Type B pancreatic cell (in vitro differentiated cells): Measurements from ENCODE around the gene DNAH11. TPM values are rescaled to one million over a fixed set of nuclear protein-coding genes. Genes with fewer than 3 reads are reported as not detected.

Source experiments
- DNase-seq: peaks from one replicate; pipeline ENCODE4 v3.0.0; 2021; ENCODE audit warnings: mixed read lengths; ENCODE audit not compliant: unreplicated experiment; ENCODE audit errors: extremely low spot score
- H3K27ac Mint-ChIP-seq: 2 replicates; pipeline ENCODE4 v1.8.0; 2021; ENCODE audit warnings: mild to moderate bottlenecking, mixed read lengths
- H3K27me3 Mint-ChIP-seq: 2 replicates; pipeline ENCODE4 v1.8.0; 2021; ENCODE audit warnings: mixed read lengths
- H3K36me3 Mint-ChIP-seq: 2 replicates; pipeline ENCODE4 v1.8.0; 2021; ENCODE audit warnings: mixed read lengths
- H3K4me1 Mint-ChIP-seq: one replicate; pipeline ENCODE4 v1.8.0; 2021; ENCODE audit warnings: mixed read lengths; ENCODE audit not compliant: unreplicated experiment
- H3K4me3 Mint-ChIP-seq: 2 replicates; pipeline ENCODE4 v1.8.0; 2021; ENCODE audit warnings: mild to moderate bottlenecking, mixed read lengths
- H3K9me3 Mint-ChIP-seq: 2 replicates; pipeline ENCODE4 v1.8.0; 2021; ENCODE audit warnings: mixed read lengths
- CTCF ChIP-seq: fragments of 200-600 bp; sonication (generic); conservative IDR thresholded peaks from 2 replicates; pipeline ENCODE4 v1.5.0; 2021; ENCODE audit warnings: antibody characterized with exemption, mild to moderate bottlenecking
- total RNA-seq: library from RNA; stranded (reverse); gene quantifications from 2 replicates; pipeline ENCODE4 v1.2.1, GENCODE V29; 2021; ENCODE audit warnings: low replicate concordance

DNAH11 gene
- total RNA-seq, 1 donor from 2014 or later, result 3.2 TPM

- Mint-ChIP-seq H3K27ac (no peak overlapping the region), H3K4me3 (no peak overlapping the region), H3K9me3 (no peaks in the 10 kb centered on the region), H3K36me3 (no peaks in the 10 kb centered on the region), H3K27me3 (no peaks in the 10 kb centered on the region), H3K4me1 (no peaks in the 10 kb centered on the region)
- no peak for TF ChIP-seq CTCF
- DNase-seq, result no peak
Observed at GRCh38 chr7:21733837-21734236, 191.0 kb downstream of the DNAH11 start.

GRCh38 chr7:21743493-21743892, 200.7 kb downstream of the DNAH11 start:
- Mint-ChIP-seq H3K36me3 (no peaks in the 10 kb centered on the region), H3K4me3 (no peak overlapping the region), H3K4me1 (no peaks in the 10 kb centered on the region), H3K27me3 (no peaks in the 10 kb centered on the region), H3K9me3 (no peaks in the 10 kb centered on the region), H3K27ac (no peak overlapping the region)
- DNase-seq, result no peak
- TF ChIP-seq CTCF, result no peak

- H3K36me3 Mint-ChIP-seq, result no peaks in the 10 kb centered on the region
- H3K27me3 Mint-ChIP-seq, result no peaks in the 10 kb centered on the region
- H3K4me1 Mint-ChIP-seq, result no peaks in the 10 kb centered on the region
- no peak overlapping the region for H3K27ac Mint-ChIP-seq
- H3K9me3 Mint-ChIP-seq, result no peaks in the 10 kb centered on the region
- H3K4me3 Mint-ChIP-seq, result no peak overlapping the region
- no peak for TF ChIP-seq CTCF
- no peak for DNase-seq
Observed at GRCh38 chr7:21746949-21747348, 204.1 kb downstream of the DNAH11 start.

GRCh38 chr7:21747806-21748205, 205.0 kb downstream of the DNAH11 start:
- no peaks in the 10 kb centered on the region for H3K9me3 Mint-ChIP-seq
- no peak overlapping the region for H3K4me3 Mint-ChIP-seq
- TF ChIP-seq CTCF, result no peak
- no peak for DNase-seq
- no peaks in the 10 kb centered on the region for H3K27me3 Mint-ChIP-seq
- no peak overlapping the region for H3K27ac Mint-ChIP-seq
- no peaks in the 10 kb centered on the region for H3K36me3 Mint-ChIP-seq
- no peaks in the 10 kb centered on the region for H3K4me1 Mint-ChIP-seq

- no peak for TF ChIP-seq CTCF
- H3K36me3 Mint-ChIP-seq, result no peaks in the 10 kb centered on the region
Observed at GRCh38 chr7:21749378-21749777, 206.5 kb downstream of the DNAH11 start.

GRCh38 chr7:21753071-21753470, 210.2 kb downstream of the DNAH11 start:
- Mint-ChIP-seq H3K36me3 (no peaks in the 10 kb centered on the region), H3K27ac (no peak overlapping the region)

More at GRCh38 chr7:21749378-21749777, 206.5 kb downstream of the DNAH11 start:
- no peaks in the 10 kb centered on the region for H3K4me1 Mint-ChIP-seq
- no peak overlapping the region for H3K4me3 Mint-ChIP-seq
- no peaks in the 10 kb centered on the region for H3K9me3 Mint-ChIP-seq
- no peak overlapping the region for H3K27ac Mint-ChIP-seq
- no peaks in the 10 kb centered on the region for H3K27me3 Mint-ChIP-seq
- no peak for DNase-seq

More at GRCh38 chr7:21753071-21753470, 210.2 kb downstream of the DNAH11 start:
- Mint-ChIP-seq H3K27me3 (no peaks in the 10 kb centered on the region), H3K4me3 (no peak overlapping the region), H3K9me3 (no peaks in the 10 kb centered on the region), H3K4me1 (no peaks in the 10 kb centered on the region)
- DNase-seq, result no peak
- no peak for TF ChIP-seq CTCF
